ENCODE data around the gene SLC8B1. TPM values are rescaled to one million over a fixed set of nuclear protein-coding genes. Genes with fewer than 3 reads are reported as not detected.

Gene SLC8B1
- total RNA-seq, 1 experiment from 2014 or later: 34.1 TPM

GRCh38 chr12:113314121-113314529 lies 20.8 kb downstream of the SLC8B1 start:
- H3K4me2 ChIP-seq (ENCODE audit: low read length): no peak overlapping the region
- no peak overlapping the region for H2AFZ ChIP-seq (ENCODE audit: low read length)
- no TSS peak for BruUV-seq (replicated peaks)
- no peaks in the 10 kb centered on the region for H3K4me1 ChIP-seq (ENCODE audit: insufficient read depth, low read length)
- H3K9ac ChIP-seq (ENCODE audit: low read length): no peak overlapping the region
- ATAC-seq (no peak), DNase-seq (no peak)
- ChIA-PET POLR2A (ENCODE audit: unreplicated experiment) (no interaction called here), CTCF (no interaction called here)
- intact Hi-C loops (cut with micrococcal nuclease): loop anchor here (5.0 kb wide), 1 partner anchor 117 kb away; no protein-coding TSS in a partner anchor
- peaks cover 22% of the 10 kb centered on the region for H3K36me3 ChIP-seq (ENCODE audit: low read depth, low read length)
- H3K27me3 ChIP-seq (ENCODE audit: low read length): no peaks in the 10 kb centered on the region
- no peaks in the 10 kb centered on the region for H3K9me3 ChIP-seq (ENCODE audit: low read length)
- TF ChIP-seq EZH2 (IDR thresholded peaks at IDR 0.05; ENCODE audit: low read length, unreplicated experiment) (no peak), CTCF (conservative IDR thresholded peaks at IDR 0.05; ENCODE audit: low read depth, low read length) (no peak), EZH2phosphoT487 (IDR thresholded peaks at IDR 0.05; ENCODE audit: borderline replicate concordance, low read length) (no peak)
- H3K27ac ChIP-seq (ENCODE audit: low read length): no peak overlapping the region
- H3K4me3 ChIP-seq (ENCODE audit: low read length): no peak overlapping the region
- H3F3A ChIP-seq (ENCODE audit: low read length, unreplicated experiment): no peaks in the 10 kb centered on the region
- no peaks in the 10 kb centered on the region for H3K79me2 ChIP-seq (ENCODE audit: low read length)
- no peaks in the 10 kb centered on the region for H4K20me1 ChIP-seq (ENCODE audit: low read length)
- H3K9me2 ChIP-seq (replicated peaks; ENCODE audit: low read length): no peaks in the 10 kb centered on the region

- TF ChIP-seq CTCF (conservative IDR thresholded peaks at IDR 0.05; ENCODE audit: low read depth, low read length): peak; percentile 54
- no peak for TF ChIP-seq EZH2 (IDR thresholded peaks at IDR 0.05; ENCODE audit: low read length, unreplicated experiment)
- Histone ChIP-seq H3K9me3 (ENCODE audit: low read length) (no peaks in the 10 kb centered on the region), H3K9me2 (replicated peaks; ENCODE audit: low read length) (no peaks in the 10 kb centered on the region), H3K4me2 (ENCODE audit: low read length) (no peak overlapping the region), H3K9ac (ENCODE audit: low read length) (no peak overlapping the region), H3K4me3 (ENCODE audit: low read length) (no peak overlapping the region), H4K20me1 (ENCODE audit: low read length) (no peaks in the 10 kb centered on the region), H2AFZ (ENCODE audit: low read length) (no peak overlapping the region), H3K36me3 (ENCODE audit: low read depth, low read length) (peaks cover 4% of the 10 kb centered on the region; the same call in 1 of the 2 replicates), H3F3A (ENCODE audit: low read length, unreplicated experiment) (no peaks in the 10 kb centered on the region), H3K27ac (ENCODE audit: low read length) (no peak overlapping the region), H3K79me2 (ENCODE audit: low read length) (no peaks in the 10 kb centered on the region), H3K4me1 (ENCODE audit: insufficient read depth, low read length) (peaks cover 25% of the 10 kb centered on the region), H3K27me3 (ENCODE audit: low read length) (no peaks in the 10 kb centered on the region)
- ChIA-PET CTCF (interaction anchor here (0.5 to 0.7 kb wide), 2 partner anchors 17 to 114 kb away, joined by 3 read pairs; no protein-coding TSS in a partner anchor), POLR2A (ENCODE audit: unreplicated experiment) (no interaction called here)
- BruUV-seq (replicated peaks): no TSS peak
- intact Hi-C loops (cut with micrococcal nuclease): loop anchor here (5.0 kb wide), 1 partner anchor 113 kb away; no protein-coding TSS in a partner anchor
- ATAC-seq (no peak), DNase-seq (peak; percentile 51)
These were observed 24.4 kb downstream of the SLC8B1 start for GRCh38 chr12:113310489-113310888.

- no peaks in the 10 kb centered on the region for H4K20me1 ChIP-seq (ENCODE audit: low read length)
- POLR2A ChIA-PET (ENCODE audit: unreplicated experiment): no interaction called here
- H3K27me3 ChIP-seq (ENCODE audit: low read length): no peaks in the 10 kb centered on the region
- H3K27ac ChIP-seq (ENCODE audit: low read length): peak overlapping the region; percentile 67
- no peaks in the 10 kb centered on the region for H3K9me3 ChIP-seq (ENCODE audit: low read length)
- no peak for TF ChIP-seq EZH2phosphoT487 (IDR thresholded peaks at IDR 0.05; ENCODE audit: borderline replicate concordance, low read length)
- TF ChIP-seq EZH2 (IDR thresholded peaks at IDR 0.05; ENCODE audit: low read length, unreplicated experiment): no peak
- TF ChIP-seq CTCF (conservative IDR thresholded peaks at IDR 0.05; ENCODE audit: low read depth, low read length): no peak
- ATAC-seq (peak; percentile 47), DNase-seq (peak; percentile 68)
- peaks cover 6% of the 10 kb centered on the region for H3K36me3 ChIP-seq (ENCODE audit: low read depth, low read length)
- H3K4me2 ChIP-seq (ENCODE audit: low read length): peak overlapping the region; percentile 24
- intact Hi-C loops (cut with micrococcal nuclease): no loop called here
- no peak overlapping the region for H2AFZ ChIP-seq (ENCODE audit: low read length)
- H3K9ac ChIP-seq (ENCODE audit: low read length): peak overlapping the region; percentile 53
- H3K4me3 ChIP-seq (ENCODE audit: low read length): no peak overlapping the region
- CTCF ChIA-PET: no interaction called here
- H3F3A ChIP-seq (ENCODE audit: low read length, unreplicated experiment): no peaks in the 10 kb centered on the region
- no TSS peak for BruUV-seq (replicated peaks)
- peaks cover 25% of the 10 kb centered on the region for H3K4me1 ChIP-seq (ENCODE audit: insufficient read depth, low read length)
- no peaks in the 10 kb centered on the region for H3K9me2 ChIP-seq (replicated peaks; ENCODE audit: low read length)
- no peaks in the 10 kb centered on the region for H3K79me2 ChIP-seq (ENCODE audit: low read length)
These were observed 28.5 kb downstream of the SLC8B1 start for GRCh38 chr12:113306382-113306781.
